HG02840 (cell line): ENCODE data around the gene EIF4G2.
A peak's percentile ranks its signal among the peaks of the same experiment; 100 is the strongest.
"Not testable (repeated sequence)": the region's sequence is repeated elsewhere in the genome, so short reads cannot be mapped to it uniquely, and the experiment has no call there.

ENCODE experiments used
- ATAC-seq: cut with Tn5 transposase; IDR thresholded peaks from one replicate; pipeline ENCODE4 v1.9.1; 2021; ENCODE audit warnings: mild to moderate bottlenecking, moderate library complexity, moderate number of reproducible peaks; ENCODE audit not compliant: unreplicated experiment, low FRiP score

Gene EIF4G2

DNA sequence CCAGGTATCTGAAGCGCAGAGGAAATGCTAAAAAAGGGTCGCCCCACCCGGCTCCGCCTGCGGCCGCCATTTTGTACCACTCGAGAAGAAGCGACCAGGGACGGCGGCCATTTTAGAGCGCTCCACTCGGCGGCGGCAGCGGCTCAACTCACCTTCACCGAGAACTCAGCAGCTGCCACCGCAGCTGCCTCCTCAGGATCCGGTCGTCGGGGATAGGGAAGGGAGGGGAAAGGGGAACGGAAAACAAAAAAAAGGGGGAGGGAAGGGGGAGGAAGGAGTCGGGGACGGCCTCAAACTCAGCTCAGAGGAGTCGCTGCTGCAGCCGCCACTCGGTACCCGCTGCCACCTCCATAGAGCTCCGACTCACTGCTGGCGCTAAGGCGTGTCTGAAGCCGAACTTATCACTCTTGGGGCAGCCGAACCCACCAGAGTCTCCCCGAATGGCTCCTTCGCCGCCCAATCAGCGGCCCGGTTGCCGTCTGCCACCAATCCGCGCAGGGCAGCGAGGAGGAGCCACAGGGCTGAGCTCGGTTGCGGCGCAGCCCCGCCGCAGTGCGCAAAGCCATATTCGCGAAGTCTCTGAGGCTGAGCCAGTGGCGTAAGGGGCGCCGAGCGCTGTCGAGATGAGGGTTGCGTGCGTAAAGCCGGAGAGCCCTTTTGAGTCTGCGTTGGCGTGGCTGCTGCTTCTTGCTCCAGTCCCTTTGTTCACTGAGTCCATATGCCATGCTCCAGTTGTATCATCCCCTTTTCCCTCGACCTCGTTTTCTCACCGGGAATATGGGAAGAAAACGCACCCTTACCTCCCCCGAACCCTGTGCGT is at the start of gene EIF4G2:
TSS of gene EIF4G2 (minus strand) at position 374 of the 820 bp plus-strand sequence.
- peak; percentile 92 for ATAC-seq

DNA sequence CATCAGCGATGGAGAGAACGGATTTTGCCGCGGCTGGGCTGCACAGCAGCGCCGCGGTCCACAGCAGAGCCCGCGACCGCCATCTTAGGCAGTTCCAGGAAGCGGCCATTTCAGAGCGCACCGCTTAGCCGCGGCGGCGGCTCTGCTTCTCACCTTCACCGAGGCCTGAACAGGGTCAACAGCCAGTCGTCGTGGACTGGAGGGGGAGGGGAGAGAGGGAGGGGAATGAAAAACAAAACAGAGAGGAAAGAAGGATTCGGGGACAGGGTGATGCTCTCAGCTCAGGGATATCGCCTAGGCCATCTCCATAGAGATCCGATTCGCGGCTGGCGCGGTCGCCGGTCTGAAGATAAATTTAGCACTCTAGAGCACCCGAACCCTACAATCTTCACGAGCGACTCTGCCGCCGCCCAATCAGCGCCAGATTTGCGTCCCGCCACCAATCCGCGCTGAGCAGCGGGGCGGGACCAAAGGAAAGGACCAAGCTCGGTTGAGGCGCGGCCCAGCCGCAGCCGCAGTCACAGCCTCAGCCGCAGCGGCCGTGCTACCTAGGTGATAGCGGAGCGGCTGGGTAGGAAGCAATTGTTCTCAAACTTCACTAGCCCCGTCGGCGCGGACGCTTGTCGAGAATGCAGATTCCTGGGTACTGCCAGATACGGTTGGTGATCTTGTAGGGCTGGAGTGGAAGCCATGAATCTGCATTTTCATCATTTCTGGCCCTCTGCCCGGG is 49.1 kb upstream of the EIF4G2 start, which contains the start of gene ZBED5:
TSS of gene ZBED5 (minus strand) at position 345 of the 730 bp plus-strand sequence. CDS start 3,108 bp downstream, outside the sequence.
- peak; percentile 89 for ATAC-seq

DNA sequence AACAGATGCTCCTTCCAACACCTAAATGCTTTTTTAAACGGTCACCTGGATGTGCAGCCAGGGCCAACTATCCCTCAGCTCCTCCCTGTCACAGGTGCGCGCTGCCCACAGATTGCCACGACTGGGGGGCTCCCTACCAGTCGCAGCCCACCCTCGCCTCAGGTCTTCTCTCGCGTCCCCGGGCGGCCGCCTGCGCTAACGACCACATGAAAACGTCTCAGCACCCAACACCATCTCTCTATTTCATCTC is 48.7 kb upstream of the EIF4G2 start:
- ATAC-seq = peak; percentile 25

DNA sequence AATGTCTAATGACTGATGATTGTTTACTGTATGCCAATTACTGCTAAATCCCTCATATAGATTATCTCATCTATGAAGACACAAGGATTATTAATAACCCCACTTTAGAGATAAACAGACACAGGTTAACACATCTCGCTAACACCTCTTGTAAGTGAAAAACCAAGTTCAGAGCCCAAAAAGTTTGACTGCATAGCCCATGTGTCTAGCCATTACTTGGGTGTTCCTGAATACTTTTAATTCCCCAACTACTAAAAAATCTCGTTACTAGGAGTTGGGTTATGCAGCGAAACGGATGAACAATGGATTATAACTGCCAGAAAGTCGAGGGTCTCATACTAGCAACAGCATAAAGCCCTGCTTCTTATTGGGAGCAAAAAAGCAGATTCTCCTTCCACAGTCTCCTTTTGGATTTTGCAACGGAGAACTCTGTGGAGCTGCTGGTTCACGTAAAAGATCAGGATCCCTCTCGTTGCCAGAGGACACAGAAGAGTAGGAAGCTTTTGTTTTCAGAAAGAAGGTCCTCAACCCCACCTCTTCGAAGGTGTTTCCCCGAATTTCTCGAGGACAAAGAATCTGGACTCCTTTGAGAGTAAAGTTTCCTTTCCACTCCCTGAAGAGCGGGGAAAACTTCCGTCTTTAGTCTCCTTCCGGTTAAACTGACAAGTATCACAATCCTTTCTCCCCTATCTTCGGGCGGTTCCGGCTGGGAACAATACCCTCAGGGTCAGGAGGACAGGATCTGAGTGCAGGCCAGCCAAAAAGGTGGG is 48.1 kb upstream of the EIF4G2 start:
- ATAC-seq = no peak

DNA sequence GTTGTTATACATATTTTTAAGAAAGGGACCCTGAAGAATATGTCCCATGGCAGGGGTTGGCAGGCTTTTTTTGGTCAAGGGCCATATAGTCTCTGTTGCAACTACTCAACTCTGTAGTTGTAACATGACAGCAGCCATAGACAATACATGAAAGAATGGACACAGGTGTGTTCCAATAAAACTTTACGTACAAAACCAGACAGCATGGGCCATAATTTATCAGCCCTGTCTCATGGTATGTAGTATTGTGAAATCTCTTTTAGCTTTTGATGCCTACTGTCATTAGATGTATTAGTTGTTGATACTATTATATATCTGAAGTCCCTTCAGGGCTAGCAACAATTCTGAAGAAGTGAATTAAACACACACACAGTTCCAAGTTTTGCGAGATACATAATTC is 46.6 kb upstream of the EIF4G2 start:
- no peak for ATAC-seq

DNA sequence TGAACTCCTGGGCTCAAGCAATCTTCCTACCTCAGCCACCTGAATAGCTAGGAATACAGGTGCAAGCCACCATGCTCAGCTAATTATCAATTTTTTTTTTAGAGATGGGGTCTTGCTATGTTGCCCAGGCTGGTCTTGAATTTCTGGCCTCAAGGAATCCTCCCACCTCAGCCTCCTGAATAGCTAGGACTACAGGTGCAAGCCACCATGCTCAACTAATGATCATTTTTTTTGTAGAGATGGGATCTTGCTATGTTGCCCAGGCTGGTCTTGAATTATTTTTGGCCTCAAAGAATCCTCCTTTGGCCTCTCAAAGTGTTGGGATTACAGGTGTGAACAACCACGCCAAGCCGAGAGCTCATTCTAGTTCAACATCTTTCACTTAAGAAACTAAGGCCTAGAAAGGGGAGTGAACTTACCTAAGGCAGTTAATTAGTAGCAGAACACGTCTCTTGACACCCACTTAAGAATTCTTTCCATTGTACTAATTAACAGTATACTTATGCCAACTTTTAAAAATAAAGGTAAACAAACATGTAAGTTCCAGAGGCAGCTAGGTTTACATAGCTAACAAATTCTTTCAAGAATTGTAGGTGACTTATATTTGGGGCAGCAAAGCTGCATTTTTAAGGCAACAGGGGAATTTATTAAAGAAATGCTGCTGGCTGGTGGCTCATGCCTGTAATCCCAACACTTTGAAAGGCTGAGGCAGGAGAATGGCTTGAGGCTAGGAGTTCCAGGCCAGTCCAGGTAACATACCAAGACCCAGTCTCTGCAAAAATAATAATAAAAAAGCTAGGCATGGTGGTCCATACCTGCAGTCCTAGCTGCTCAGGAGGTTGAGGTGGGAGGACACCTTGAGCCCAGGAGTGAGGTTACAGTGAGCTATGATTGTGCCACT is 39.5 kb upstream of the EIF4G2 start:
- ATAC-seq = no peak

DNA sequence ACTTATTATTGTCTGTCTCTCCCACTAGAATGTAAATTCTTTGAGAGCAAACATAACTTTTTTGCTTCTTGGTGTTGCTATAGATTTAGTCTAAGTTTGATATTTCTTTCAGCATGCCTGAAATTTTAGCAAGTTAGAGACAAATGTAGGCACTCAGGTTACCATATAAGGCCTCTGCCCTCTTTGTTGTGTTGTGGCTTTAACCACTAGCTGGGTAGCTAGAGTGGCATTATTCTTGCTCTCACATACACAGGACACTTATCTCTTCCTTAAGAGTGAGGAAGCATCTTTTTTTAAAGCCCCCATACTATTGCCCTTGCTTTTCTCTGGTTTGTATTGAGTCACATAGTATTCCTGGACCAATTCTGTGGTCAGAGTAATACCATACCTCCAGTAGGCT is 37.9 kb upstream of the EIF4G2 start:
- ATAC-seq = no peak

DNA sequence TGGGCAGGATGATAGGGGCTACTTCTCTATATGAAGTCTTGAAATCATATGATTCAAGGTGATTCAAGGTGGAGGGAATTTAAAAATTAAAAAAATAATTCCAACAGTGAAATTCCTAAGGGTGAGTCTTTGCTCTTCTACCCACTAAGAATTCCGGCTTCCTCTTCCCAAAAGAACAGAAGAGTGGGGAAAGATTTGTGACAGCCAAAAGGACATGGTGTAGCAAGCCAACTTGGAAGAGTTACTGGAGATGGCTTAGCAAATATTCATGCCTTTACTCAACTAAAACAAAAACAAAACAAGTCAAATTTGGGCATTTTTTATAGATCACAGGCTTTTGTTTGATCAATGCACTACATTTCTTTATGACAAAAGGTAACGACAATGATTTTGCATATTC is 36.9 kb upstream of the EIF4G2 start:
- no peak for ATAC-seq

DNA sequence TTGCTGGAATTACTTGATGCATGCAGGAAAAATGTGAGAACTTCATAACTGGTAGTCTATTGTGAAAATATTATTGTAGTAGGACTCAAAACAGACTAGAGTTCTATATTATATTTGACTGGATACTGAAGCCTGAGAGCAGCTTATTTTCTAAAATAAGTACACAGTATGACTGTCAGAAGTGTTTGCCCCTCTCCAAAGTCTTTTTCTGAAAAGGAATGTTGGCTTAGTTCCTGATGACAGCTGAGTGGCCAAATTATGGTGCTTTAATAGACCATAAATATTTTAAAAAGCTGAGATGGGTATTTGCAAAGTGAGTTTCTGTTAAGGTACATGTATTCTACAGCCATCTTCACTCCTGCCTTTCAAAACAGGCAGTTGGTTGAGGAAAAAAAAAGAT is 36.1 kb upstream of the EIF4G2 start:
- ATAC-seq = no peak

DNA sequence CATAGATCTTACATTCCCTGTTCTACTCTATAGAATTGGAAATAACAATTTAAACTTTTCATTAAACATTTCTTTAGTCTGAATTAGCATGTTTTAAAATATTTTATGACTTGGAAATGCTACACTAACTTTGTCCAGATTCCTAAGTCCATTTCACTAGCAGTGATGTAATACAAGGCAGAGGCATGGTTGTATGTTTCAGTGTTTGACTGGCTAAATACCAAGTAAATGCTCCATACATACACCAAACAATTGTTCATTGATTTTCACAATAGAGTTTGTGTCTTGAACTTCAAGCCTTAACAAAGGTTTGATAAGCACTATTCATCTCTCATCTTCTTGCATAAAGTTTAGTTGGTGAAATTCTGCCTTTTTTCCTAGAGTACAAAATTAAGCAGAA is 35.6 kb upstream of the EIF4G2 start:
- no peak for ATAC-seq

DNA sequence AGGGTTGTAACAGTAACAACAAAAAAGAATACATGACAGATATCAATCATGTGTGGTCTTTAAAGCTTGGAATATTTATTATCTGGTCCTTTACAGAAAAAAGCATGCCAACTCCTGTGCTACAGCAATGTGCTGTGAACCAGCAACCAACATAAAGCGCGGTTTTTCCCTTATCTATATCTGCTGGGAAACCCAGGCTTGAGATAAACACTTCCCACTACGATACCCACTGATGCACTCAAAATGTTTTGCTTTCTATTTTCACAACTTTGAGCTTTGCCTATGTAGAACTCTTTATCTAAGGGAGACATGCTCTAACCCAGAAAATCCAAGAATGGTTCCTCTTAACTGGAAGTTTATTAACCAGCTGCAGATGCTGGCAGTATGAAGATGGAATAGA is 30.2 kb upstream of the EIF4G2 start:
- no peak for ATAC-seq

DNA sequence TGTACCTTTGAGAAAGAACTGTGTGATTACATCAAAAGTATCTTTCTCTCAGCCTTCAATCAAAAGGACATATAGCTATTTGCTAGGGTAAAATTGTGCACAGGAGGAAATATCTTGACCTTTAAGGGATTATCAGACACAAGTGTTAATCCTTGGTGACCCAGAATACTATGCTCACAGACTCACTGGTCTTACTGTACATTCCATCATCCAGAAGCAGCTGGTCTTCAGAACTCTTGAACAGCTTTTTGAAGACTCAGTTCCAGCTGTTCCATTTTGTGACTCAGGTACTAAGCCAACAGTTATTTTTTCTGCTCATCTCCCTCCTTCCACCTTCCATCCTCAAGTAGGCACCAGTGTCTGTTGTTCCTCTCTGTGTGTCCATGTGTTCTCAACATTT is 29.4 kb upstream of the EIF4G2 start:
- ATAC-seq = no peak

DNA sequence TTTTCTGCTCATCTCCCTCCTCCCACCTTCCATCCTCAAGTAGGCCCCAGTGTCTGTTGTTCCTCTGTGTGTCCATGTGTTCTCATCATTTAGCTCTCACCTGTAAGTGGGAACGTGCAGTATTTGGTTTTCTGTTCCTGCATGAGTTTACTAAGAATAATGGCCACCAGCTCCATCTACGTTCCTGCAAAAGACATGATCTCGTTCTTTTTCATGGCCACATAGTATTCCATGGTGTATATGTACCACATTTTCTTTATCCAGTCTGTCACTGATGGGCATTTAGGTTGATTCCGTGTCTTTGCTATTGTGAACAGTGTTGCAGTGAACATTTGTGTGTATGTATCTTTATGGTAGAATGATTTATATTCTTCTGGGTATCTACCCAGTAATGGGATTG is 28.2 kb upstream of the EIF4G2 start:
- ATAC-seq = not testable (repeated sequence)

DNA sequence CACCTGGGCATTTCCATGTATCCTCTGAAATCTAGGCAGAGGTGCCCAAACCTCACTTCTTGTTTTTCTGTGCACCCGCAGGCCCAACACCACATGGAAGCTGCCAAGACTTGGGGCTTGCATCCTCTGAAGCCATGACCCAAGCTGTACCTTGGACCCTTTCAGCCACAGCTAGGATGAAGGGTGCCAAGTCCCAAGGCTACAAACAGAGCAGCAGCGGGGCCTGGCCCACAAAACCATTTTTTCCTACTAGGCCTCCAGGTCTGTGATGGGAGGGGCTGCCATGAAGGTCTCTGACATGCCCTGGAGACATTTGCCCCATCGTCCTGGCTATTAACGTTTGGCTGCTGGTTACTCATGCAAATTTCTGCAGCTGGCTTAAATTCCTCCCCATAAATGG is 20.4 kb upstream of the EIF4G2 start:
- no peak for ATAC-seq

DNA sequence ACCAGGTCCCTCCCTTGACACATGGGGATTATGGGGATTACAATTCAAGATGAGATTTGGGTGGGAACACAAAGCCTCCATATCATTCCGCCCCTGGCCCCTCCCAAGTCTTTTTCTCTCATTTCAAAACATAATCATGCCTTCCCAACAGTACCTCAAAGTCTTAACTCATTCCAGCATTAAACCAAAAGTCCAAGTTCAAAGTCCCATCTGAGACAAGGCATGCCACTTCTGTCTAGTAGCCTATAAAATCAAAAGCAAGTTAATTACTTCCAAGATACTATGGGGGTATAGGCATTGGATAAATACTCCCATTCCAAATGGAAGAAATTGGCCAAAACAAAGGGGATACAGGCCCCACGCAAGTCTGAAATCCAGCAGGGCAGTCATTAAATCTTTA is 19.7 kb upstream of the EIF4G2 start:
- ATAC-seq = no peak

DNA sequence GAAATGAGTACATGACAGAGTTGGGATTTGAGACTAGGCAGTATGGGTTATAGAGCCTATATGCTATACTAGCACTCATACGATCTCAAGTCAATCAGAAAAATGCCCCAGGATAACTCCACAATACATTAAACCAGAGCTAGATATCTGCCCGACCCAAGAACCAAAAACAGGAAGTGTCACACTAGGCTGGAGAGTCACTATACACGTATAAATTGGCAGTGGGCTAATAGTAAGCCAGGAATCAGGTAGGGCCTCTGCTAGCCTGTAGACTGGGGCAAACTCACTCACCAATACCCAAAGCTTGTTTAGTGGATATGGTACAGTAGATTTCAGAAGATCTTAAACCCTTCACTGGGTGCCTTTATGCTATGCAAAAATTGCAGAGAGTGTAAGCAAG is 16.2 kb upstream of the EIF4G2 start:
- no peak for ATAC-seq

DNA sequence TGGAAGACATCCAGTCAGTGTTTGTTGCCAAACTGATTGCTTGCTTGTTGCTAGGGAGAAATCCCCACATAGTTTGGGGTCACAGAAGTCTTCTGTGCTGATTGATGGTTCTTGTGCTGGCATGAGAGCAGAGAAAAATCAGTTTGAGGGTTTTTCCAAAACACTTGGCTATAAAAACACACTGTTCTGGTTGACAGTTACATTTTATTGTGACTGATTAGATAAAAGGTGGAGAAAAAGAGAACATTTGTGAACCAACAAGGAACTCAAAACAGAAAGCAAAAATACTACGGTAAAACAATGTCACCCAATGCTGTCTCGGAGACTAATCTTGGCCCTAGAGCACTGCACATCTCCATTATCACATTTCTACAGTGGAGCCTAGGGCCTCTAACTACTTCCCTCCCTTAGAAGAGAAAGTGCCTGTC is 14.4 kb upstream of the EIF4G2 start:
- ATAC-seq = no peak

DNA sequence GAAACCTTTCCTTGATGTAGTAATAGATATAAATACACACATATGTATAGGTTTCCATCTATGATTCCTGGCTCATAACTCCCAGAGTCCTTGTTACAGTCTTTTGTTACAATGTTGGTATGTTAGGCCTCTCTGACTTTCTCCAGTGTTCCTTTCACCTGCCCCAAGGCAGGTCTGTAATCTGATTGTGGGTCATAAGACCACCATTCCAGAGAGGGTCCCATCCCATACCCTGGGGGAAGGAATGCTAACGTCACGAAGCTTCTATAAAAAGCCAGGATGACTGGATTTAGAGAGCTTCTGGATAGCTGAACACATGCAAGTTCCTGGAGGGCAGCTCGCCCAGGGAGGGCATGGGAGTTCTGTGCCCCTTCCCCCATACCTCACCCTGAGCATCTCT is 13.8 kb upstream of the EIF4G2 start:
- not testable (repeated sequence) for ATAC-seq

DNA sequence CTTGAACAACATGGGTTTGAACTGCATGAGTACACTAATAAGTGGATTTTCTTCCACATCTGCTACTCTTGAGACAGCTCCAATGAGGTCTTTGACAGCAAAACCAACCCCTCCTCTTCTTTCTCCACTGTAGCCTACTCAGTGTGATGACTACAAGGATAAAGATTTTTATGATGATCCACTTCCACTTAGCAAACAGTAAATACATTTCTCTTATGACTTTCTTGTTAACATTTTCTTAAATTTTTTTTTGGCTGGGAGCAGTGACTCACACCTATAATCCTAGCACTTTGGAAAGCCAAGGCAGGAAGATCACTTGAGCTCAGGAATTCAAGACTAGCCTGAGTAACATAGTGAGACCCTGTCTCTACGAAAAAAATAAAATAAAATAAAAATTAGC is 9.9 kb upstream of the EIF4G2 start:
- ATAC-seq = no peak

DNA sequence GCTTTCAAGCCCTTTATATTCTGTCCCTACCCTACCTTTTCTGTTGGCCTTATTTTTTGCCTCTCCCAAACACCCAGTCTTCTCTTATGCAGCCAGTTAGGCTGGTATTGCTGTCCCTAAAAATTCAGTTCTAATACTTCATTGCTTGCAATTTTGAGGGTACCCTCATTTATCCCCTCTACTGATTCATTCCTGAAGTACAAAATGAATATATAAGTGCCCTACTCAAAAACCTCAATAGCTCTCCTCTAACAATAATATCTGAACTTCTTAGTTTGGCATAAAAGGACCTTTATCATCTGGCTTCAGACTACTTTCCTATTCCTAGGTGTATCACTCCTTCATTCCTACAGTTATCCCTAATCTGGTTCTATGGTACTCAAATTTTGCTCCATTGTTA is 5.2 kb upstream of the EIF4G2 start:
- no peak for ATAC-seq
